HL-60 (cell line): ENCODE results near the gene STARD9.

Experiments used
- CTCF ChIP-seq: IDR thresholded peaks from one replicate; pipeline ENCODE4 v1.5.1; 2011; ENCODE audit warnings: low read length, control low read depth, inconsistent platforms; ENCODE audit not compliant: insufficient read depth
- GABPA ChIP-seq: IDR thresholded peaks from 2 replicates; pipeline ENCODE4 v1.6.1; 2012; ENCODE audit warnings: low read depth
- REST ChIP-seq: IDR thresholded peaks from 2 replicates; pipeline ENCODE4 v1.6.1; 2012; ENCODE audit warnings: low read depth; ENCODE audit not compliant: insufficient replicate concordance

GRCh38 chr15:42720071-42720470, 144.7 kb downstream of the STARD9 start:
- TF ChIP-seq CTCF (no peak), REST (no peak), GABPA (no peak)
